Astrocyte (in vitro differentiated cells and primary cell): Measurements from ENCODE around the gene ARRDC1. TPM values are rescaled to one million over a fixed set of nuclear protein-coding genes. Genes with fewer than 3 reads are reported as not detected.

ENCODE experiments used
- DNase-seq: peaks from one replicate; pipeline ENCODE4 v3.0.0-alpha.2; 2010; ENCODE audit warnings: low read depth
- FAIRE-seq: peaks from 2 replicates; lab custom pipeline; 2011; peaks lifted over from hg19 to GRCh38; lab: Jason Lieb, UNC
- H2AFZ ChIP-seq: 2 replicates; pipeline ENCODE4 v1.6.0; 2012; ENCODE audit warnings: low read depth, low read length, inconsistent platforms
- H3K27ac ChIP-seq: 2 replicates; pipeline ENCODE4 v1.5.1; 2011; ENCODE audit warnings: low read depth, low read length, inconsistent platforms
- H3K27me3 ChIP-seq: 2 replicates; pipeline ENCODE4 v1.6.0; 2011; ENCODE audit warnings: low read length, inconsistent platforms; ENCODE audit not compliant: insufficient read depth
- H3K36me3 ChIP-seq: 2 replicates; pipeline ENCODE4 v1.5.1; 2011; ENCODE audit warnings: low read length, inconsistent platforms; ENCODE audit not compliant: insufficient read depth
- H3K4me1 ChIP-seq: 2 replicates; pipeline ENCODE4 v1.5.1; 2011; ENCODE audit warnings: low read length, inconsistent platforms; ENCODE audit not compliant: insufficient read depth
- H3K4me2 ChIP-seq: 2 replicates; pipeline ENCODE4 v1.6.0; 2012; ENCODE audit warnings: low read length, inconsistent platforms
- H3K4me3 ChIP-seq: 2 replicates; pipeline ENCODE4 v1.5.1; 2011; ENCODE audit warnings: low read depth, mild to moderate bottlenecking, low read length, inconsistent platforms; ENCODE audit not compliant: insufficient read depth
- H3K79me2 ChIP-seq: 2 replicates; pipeline ENCODE4 v1.6.0; 2012; ENCODE audit warnings: mild to moderate bottlenecking, low read length, inconsistent platforms; ENCODE audit not compliant: insufficient read depth
- H3K9ac ChIP-seq: 2 replicates; pipeline ENCODE4 v1.6.0; 2012; ENCODE audit warnings: mild to moderate bottlenecking, low read length, inconsistent platforms
- H3K9me3 ChIP-seq: 2 replicates; pipeline ENCODE4 v1.5.1; 2012; ENCODE audit warnings: low read depth, mild to moderate bottlenecking, low read length, inconsistent platforms; ENCODE audit not compliant: insufficient read depth
- H4K20me1 ChIP-seq: 2 replicates; pipeline ENCODE4 v1.6.0; 2012; ENCODE audit warnings: low read length, inconsistent platforms; ENCODE audit not compliant: insufficient read depth
- H3K27ac Mint-ChIP-seq: one replicate; pipeline ENCODE4 v1.8.0; 2021; ENCODE audit warnings: mild to moderate bottlenecking, mixed read lengths; ENCODE audit not compliant: unreplicated experiment
- H3K27me3 Mint-ChIP-seq: one replicate; pipeline ENCODE4 v1.8.0; 2021; ENCODE audit warnings: low read depth, mixed read lengths; ENCODE audit not compliant: unreplicated experiment
- H3K36me3 Mint-ChIP-seq: one replicate; pipeline ENCODE4 v1.8.0; 2021; ENCODE audit warnings: low read depth, mixed read lengths; ENCODE audit not compliant: unreplicated experiment
- H3K4me1 Mint-ChIP-seq: one replicate; pipeline ENCODE4 v1.8.0; 2021; ENCODE audit warnings: low read depth, mixed read lengths; ENCODE audit not compliant: unreplicated experiment
- H3K4me3 Mint-ChIP-seq: one replicate; pipeline ENCODE4 v1.8.0; 2021; ENCODE audit warnings: mild to moderate bottlenecking, moderate library complexity, mixed read lengths; ENCODE audit not compliant: unreplicated experiment
- H3K9me3 Mint-ChIP-seq: one replicate; pipeline ENCODE4 v1.8.0; 2021; ENCODE audit warnings: mild to moderate bottlenecking, mixed read lengths; ENCODE audit not compliant: unreplicated experiment
- CTCF ChIP-seq: IDR thresholded peaks from 2 replicates; pipeline ENCODE4 v1.5.1; 2011; ENCODE audit warnings: low read depth, mild to moderate bottlenecking, inconsistent platforms, low read length, moderate library complexity; ENCODE audit not compliant: insufficient read depth
- EZH2 ChIP-seq: IDR thresholded peaks from 2 replicates; pipeline ENCODE4 v1.6.1; 2012; ENCODE audit warnings: mild to moderate bottlenecking, low read length, inconsistent platforms; ENCODE audit not compliant: insufficient read depth
- total RNA-seq: library from RNA; stranded (reverse); gene quantifications from 2 replicates; pipeline ENCODE4 v1.2.1, GENCODE V29; 2021

ARRDC1 gene
- total RNA-seq, 1 donor from 2014 or later, result 14.2 TPM

- Histone ChIP-seq H3K4me2 (no peak overlapping the region), H3K9ac (no peak overlapping the region), H3K27me3 (no peaks in the 10 kb centered on the region), H3K4me1 (no peaks in the 10 kb centered on the region), H3K9me3 (no peaks in the 10 kb centered on the region), H2AFZ (no peak overlapping the region), H3K36me3 (no peaks in the 10 kb centered on the region), H4K20me1 (peaks cover 90% of the 10 kb centered on the region), H3K4me3 (no peak overlapping the region), H3K79me2 (peaks cover 96% of the 10 kb centered on the region), H3K27ac (no peak overlapping the region)
- Mint-ChIP-seq H3K36me3 (peaks cover 7% of the 10 kb centered on the region), H3K4me3 (no peak overlapping the region), H3K27me3 (no peaks in the 10 kb centered on the region), H3K4me1 (peaks cover 4% of the 10 kb centered on the region), H3K9me3 (no peaks in the 10 kb centered on the region), H3K27ac (no peak overlapping the region)
- FAIRE-seq, result no peak
- TF ChIP-seq EZH2 (no peak), CTCF (no peak)
- no peak for DNase-seq
Observed at GRCh38 chr9:137642892-137643291, 37.4 kb downstream of the ARRDC1 start.

GRCh38 chr9:137643921-137644320 lies 38.4 kb downstream of the ARRDC1 start:
- Histone ChIP-seq H3K27ac (no peak overlapping the region), H3K9me3 (no peaks in the 10 kb centered on the region), H3K79me2 (peaks cover 96% of the 10 kb centered on the region), H3K4me2 (no peak overlapping the region), H4K20me1 (peaks cover 90% of the 10 kb centered on the region), H3K4me1 (no peaks in the 10 kb centered on the region), H3K9ac (no peak overlapping the region), H2AFZ (no peak overlapping the region), H3K4me3 (no peak overlapping the region), H3K27me3 (no peaks in the 10 kb centered on the region), H3K36me3 (no peaks in the 10 kb centered on the region)
- Mint-ChIP-seq H3K36me3 (peaks cover 9% of the 10 kb centered on the region), H3K4me3 (no peak overlapping the region), H3K27me3 (no peaks in the 10 kb centered on the region), H3K4me1 (peaks cover 4% of the 10 kb centered on the region), H3K27ac (no peak overlapping the region), H3K9me3 (no peaks in the 10 kb centered on the region)
- DNase-seq (no peak), FAIRE-seq (no peak)
- TF ChIP-seq CTCF (no peak), EZH2 (no peak)

GRCh38 chr9:137645211-137645610 lies 39.7 kb downstream of the ARRDC1 start:
- H3K4me2 ChIP-seq, result no peak overlapping the region
- H3K9ac ChIP-seq, result no peak overlapping the region
- no peaks in the 10 kb centered on the region for H3K4me1 ChIP-seq
- Mint-ChIP-seq H3K36me3 (peaks cover 14% of the 10 kb centered on the region), H3K4me3 (no peak overlapping the region), H3K4me1 (peaks cover 1% of the 10 kb centered on the region), H3K27ac (no peak overlapping the region), H3K9me3 (no peaks in the 10 kb centered on the region), H3K27me3 (no peaks in the 10 kb centered on the region)
- peaks cover 90% of the 10 kb centered on the region for H4K20me1 ChIP-seq
- H3K36me3 ChIP-seq, result no peaks in the 10 kb centered on the region
- H3K79me2 ChIP-seq, result peaks cover 96% of the 10 kb centered on the region
- TF ChIP-seq CTCF (no peak), EZH2 (no peak)
- FAIRE-seq (no peak), DNase-seq (peak; percentile 10)
- no peak overlapping the region for H3K4me3 ChIP-seq
- H3K27me3 ChIP-seq, result no peaks in the 10 kb centered on the region
- H3K27ac ChIP-seq, result no peak overlapping the region
- H3K9me3 ChIP-seq, result no peaks in the 10 kb centered on the region
- no peak overlapping the region for H2AFZ ChIP-seq
